A549 treated with Hydrocortisone at 1 μM for 4 hours (cell line): ENCODE data around the gene NUDT4B. TPM values are rescaled to one million over a fixed set of nuclear protein-coding genes. Genes with fewer than 3 reads are reported as not detected.

Source experiments
- total RNA-seq: library from RNA; stranded (reverse); fragments of 200-300 nt; extraction: Qiagen RNA extraction; gene quantifications from 5 replicates; pipeline ENCODE4 v1.2.3, GENCODE V29; 2022

Gene NUDT4B
- total RNA-seq = 0.52 to 3.4 TPM (median 1.2 TPM) in 5 replicates

DNA sequence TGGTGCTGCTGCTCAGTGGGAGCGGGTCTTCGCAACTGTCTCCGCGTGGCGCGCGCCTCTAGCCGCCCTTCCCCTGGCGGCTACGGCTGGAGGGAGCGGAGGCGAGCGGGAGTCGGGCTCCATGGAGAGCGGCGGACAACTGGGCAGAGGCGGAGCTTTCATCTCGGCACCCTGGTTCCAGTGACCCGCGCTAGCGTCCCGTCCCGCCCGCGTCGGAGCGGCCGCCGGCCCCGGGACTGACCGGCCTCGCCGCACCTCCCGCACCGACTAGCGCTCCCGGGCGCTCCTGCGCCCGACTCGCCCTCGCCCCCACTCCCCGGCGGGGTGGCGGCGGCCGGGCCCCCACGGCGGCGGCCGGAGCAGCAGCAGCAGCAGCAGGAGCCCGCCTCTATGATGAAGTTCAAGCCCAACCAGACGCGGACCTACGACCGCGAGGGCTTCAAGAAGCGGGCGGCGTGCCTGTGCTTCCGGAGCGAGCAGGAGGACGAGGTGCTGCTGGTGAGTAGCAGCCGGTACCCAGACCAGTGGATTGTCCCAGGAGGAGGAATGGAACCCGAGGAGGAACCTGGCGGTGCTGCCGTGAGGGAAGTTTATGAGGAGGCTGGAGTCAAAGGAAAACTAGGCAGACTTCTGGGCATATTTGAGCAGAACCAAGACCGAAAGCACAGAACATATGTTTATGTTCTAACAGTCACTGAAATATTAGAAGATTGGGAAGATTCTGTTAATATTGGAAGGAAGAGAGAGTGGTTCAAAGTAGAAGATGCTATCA, at the start of gene NUDT4B:
TSS of gene NUDT4B (plus strand) at position 212 of the 772 bp plus-strand sequence. CDS start at position 391, 179 bp downstream.

Other genes starting within 250 kb of the NUDT4B start
- 24.5 to 29.5 TPM (median 27.0 TPM) in 5 replicates for gene NBPF14, start 152.8 kb upstream of the NUDT4B start, total RNA-seq
- gene PDE4DIP, start 95.7 kb downstream of the NUDT4B start, total RNA-seq = 5.3 to 7.2 TPM (median 6.2 TPM) in 5 replicates